Measurements from ENCODE around the gene RPS2.
"Not testable (repeated sequence)": the region's sequence is repeated elsewhere in the genome, so short reads cannot be mapped to it uniquely, and the experiment has no call there.

The RPS2 gene

DNA sequence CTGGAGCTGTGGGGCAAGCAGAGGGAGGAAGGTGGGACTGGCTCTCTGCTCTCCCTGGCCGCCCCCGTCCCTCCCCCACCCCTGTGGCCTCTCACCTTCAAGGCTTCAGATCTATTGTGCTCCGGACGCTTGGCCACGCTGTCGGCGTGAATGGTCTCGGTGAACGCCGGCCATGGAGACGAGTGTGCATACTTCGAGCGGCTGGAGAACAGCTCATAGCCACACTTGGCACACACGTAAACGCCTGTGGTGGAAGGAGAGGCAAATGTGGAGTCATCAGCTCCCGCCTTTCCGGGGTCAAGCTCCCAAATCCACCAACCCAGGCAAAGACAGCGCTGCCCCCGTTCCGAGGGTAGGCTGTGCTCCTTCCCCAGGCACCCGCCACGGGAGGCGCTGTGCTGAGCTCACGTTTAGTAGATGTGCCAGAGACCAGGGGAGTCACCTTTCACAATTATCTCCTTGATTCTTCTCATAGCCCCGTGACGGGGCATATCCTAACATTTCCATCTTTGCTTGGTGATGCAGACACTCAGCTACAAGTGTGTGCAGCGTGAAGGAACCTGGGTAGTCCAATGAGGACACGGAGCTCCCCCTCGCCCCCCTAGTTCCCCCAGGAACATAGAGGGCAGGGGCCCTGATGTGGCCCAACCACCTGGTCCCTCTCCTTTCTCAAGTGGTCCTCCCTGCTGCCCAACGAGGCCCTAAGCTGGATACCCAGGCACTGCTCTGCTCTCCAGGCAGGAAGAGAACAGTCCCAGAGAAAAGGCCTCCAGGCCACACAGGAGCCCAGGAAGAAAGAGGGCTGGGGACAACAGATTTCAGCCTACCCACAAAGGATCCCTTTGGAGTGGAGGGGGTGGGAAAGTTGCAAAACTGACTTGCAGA is 23.2 kb downstream of the RPS2 start (continued):
- TF ChIP-seq ZNF354C (tag by site-specific recombination; IDR thresholded peaks at IDR 0.05; ENCODE audit: borderline replicate concordance, low read depth) = no peak
- TF ChIP-seq BCL11A (tag by site-specific recombination; IDR thresholded peaks at IDR 0.05; ENCODE audit: low read depth) = no peak
- TF ChIP-seq PRDM1 (tag by site-specific recombination; IDR thresholded peaks at IDR 0.05) = no peak
- TF ChIP-seq ZNF37A (tag by site-specific recombination; IDR thresholded peaks at IDR 0.05) = no peak
- TF ChIP-seq ZNF791 (tag by site-specific recombination; IDR thresholded peaks at IDR 0.05) = no peak
- no peak for TF ChIP-seq ZNF175 (tag by site-specific recombination; IDR thresholded peaks at IDR 0.05)

- no peaks in the 10 kb centered on the region for H3K9me3 ChIP-seq (ENCODE audit: control insufficient read depth, insufficient read depth, low read depth, low read length)
- ChIA-PET CTCF (interaction anchor here (0.7 to 2.6 kb wide), 5 partner anchors 8 to 74 kb away, joined by 3 to 19 read pairs (median 3); no protein-coding TSS in a partner anchor), POLR2A (interaction anchor here (1.0 to 1.9 kb wide), 7 partner anchors 11 to 311 kb away, joined by 3 to 11 read pairs (median 5); partner anchors contain the start of genes ECI1 and RPS2)
- TF ChIP-seq SP2 (tag by site-specific recombination; IDR thresholded peaks at IDR 0.05) = no peak
- H3K4me3 ChIP-seq (ENCODE audit: low read depth, low read length) = no peak overlapping the region
- H3K4me1 ChIP-seq (ENCODE audit: control insufficient read depth, insufficient read depth, low read length) = no peaks in the 10 kb centered on the region; the same call in 1 of the 2 replicates
- peaks cover 0 to 38% of the 10 kb centered on the region in 2 experiments; a peak in 2 of 3 replicates for H3K36me3 ChIP-seq (ENCODE audit: control insufficient read depth in 2 of 2, insufficient read depth in 1 of 2, low read length in 2 of 2)
- no peak overlapping the region for H3K27ac ChIP-seq (ENCODE audit: extremely low read depth, low read depth, low read length)
These were observed 24.1 kb downstream of the RPS2 start for GRCh38 chr16:1940273-1941161.

DNA sequence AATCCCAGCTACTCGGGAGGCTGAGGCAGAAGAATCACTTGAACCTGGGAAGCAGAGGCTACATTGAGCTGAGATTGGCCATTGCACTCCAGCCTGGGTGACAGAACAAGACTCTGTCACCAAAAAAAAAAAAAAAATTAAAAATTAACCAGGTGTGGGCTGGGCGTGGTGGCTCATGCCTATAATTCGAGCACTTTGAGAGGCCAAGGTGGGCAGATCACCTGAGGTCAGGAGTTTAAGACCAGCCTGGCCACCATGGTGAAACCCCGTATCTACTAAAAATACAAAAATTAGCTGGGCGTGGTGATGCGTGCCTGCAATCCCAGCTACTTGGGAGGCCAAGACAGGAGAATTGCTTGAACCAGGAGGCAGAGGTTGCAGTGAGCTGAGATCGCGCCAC is 24.8 kb downstream of the RPS2 start:
- not testable (repeated sequence) for H3K4me1 ChIP-seq (ENCODE audit: control insufficient read depth, insufficient read depth, low read length); H3K4me3 ChIP-seq (ENCODE audit: low read depth, low read length); H3K9me3 ChIP-seq (ENCODE audit: control insufficient read depth, insufficient read depth, low read depth, low read length); H3K27ac ChIP-seq (ENCODE audit: extremely low read depth, low read depth, low read length)
- ChIA-PET CTCF (interaction anchor here (0.7 to 2.6 kb wide), 3 partner anchors 11 to 74 kb away, joined by 3 to 19 read pairs (median 3); no protein-coding TSS in a partner anchor), POLR2A (interaction anchor here (0.7 to 1.9 kb wide), 3 partner anchors 16 to 538 kb away, joined by 4 to 7 read pairs (median 5); partner anchors contain the start of gene RPS2)
- H3K36me3 ChIP-seq (ENCODE audit: control insufficient read depth in 2 of 2, insufficient read depth in 1 of 2, low read length in 2 of 2) = peaks cover 0 to 38% of the 10 kb centered on the region in 2 experiments; a peak in 2 of 3 replicates

GRCh38 chr16:1938910-1939309 is 25.7 kb downstream of the RPS2 start:
- CTCF ChIA-PET = no interaction called here
- Histone ChIP-seq H3K36me3 (ENCODE audit: control insufficient read depth in 2 of 2, insufficient read depth in 1 of 2, low read length in 2 of 2) (peaks cover 0 to 38% of the 10 kb centered on the region in 2 experiments; a peak in 2 of 3 replicates), H3K4me1 (ENCODE audit: control insufficient read depth, insufficient read depth, low read length) (no peaks in the 10 kb centered on the region; the same call in 1 of the 2 replicates), H3K9me3 (ENCODE audit: control insufficient read depth, insufficient read depth, low read depth, low read length) (no peaks in the 10 kb centered on the region), H3K27ac (ENCODE audit: extremely low read depth, low read depth, low read length) (no peak overlapping the region), H3K4me3 (ENCODE audit: low read depth, low read length) (no peak overlapping the region)
- TF ChIP-seq ZFP69B (tag by site-specific recombination; IDR thresholded peaks at IDR 0.05) = no peak
- TF ChIP-seq ZFHX2 (tag by site-specific recombination; conservative IDR thresholded peaks at IDR 0.05) = peak; percentile 83
- no peak for TF ChIP-seq ZNF830 (tag by site-specific recombination; IDR thresholded peaks at IDR 0.05; ENCODE audit: low read depth)
- TF ChIP-seq ZNF510 (tag by site-specific recombination; IDR thresholded peaks at IDR 0.05; ENCODE audit: insufficient replicate concordance) = no peak
- TF ChIP-seq ZNF513 (tag by site-specific recombination; IDR thresholded peaks at IDR 0.05) = no peak
- peak; percentile 89 for TF ChIP-seq EGR2 (tag by site-specific recombination; IDR thresholded peaks at IDR 0.05; ENCODE audit: low read depth)
- no peak for TF ChIP-seq ZNF391 (tag by site-specific recombination; IDR thresholded peaks at IDR 0.05; ENCODE audit: borderline replicate concordance, low read depth)
- TF ChIP-seq, protein P1, sequence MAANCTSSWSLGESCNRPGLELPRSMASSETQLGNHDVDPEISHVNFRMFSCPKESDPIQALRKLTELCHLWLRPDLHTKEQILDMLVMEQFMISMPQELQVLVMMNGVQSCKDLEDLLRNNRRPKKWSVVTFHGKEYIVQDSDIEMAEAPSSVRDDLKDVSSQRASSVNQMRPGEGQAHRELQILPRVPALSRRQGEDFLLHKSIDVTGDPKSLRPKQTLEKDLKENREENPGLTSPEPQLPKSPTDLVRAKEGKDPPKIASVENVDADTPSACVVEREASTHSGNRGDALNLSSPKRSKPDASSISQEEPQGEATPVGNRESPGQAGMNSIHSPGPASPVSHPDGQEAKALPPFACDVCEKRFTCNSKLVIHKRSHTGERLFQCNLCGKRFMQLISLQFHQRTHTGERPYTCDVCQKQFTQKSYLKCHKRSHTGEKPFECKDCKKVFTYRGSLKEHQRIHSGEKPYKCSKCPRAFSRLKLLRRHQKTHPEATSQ (tag by site-specific recombination; IDR thresholded peaks at IDR 0.05) = no peak
- TF ChIP-seq ZNF660 (tag by site-specific recombination; IDR thresholded peaks at IDR 0.05) = no peak
- TF ChIP-seq MYNN (tag by site-specific recombination; IDR thresholded peaks at IDR 0.05; ENCODE audit: borderline replicate concordance) = no peak
- no peak for TF ChIP-seq ZBTB20 (tag by site-specific recombination; IDR thresholded peaks at IDR 0.05)
- TF ChIP-seq SP3 (tag by site-specific recombination; IDR thresholded peaks at IDR 0.05) = no peak
- no peak for TF ChIP-seq RBAK (tag by site-specific recombination; IDR thresholded peaks at IDR 0.05)
- POLR2A ChIA-PET = interaction anchor here (0.6 to 1.7 kb wide), 3 partner anchors 26 to 249 kb away, joined by 3 to 7 read pairs (median 6); partner anchors contain the start of gene RPS2
